Measurements from ENCODE around the gene PLEKHB2. TPM values are rescaled to one million over a fixed set of nuclear protein-coding genes. Genes with fewer than 3 reads are reported as not detected.
A peak's percentile ranks its signal among the peaks of the same experiment; 100 is the strongest.
"Not testable (repeated sequence)": the region's sequence is repeated elsewhere in the genome, so short reads cannot be mapped to it uniquely, and the experiment has no call there.

The PLEKHB2 gene
- total RNA-seq, 6 experiments from 2014 or later: 87.3 to 96.2 (median 93.6) TPM

DNA sequence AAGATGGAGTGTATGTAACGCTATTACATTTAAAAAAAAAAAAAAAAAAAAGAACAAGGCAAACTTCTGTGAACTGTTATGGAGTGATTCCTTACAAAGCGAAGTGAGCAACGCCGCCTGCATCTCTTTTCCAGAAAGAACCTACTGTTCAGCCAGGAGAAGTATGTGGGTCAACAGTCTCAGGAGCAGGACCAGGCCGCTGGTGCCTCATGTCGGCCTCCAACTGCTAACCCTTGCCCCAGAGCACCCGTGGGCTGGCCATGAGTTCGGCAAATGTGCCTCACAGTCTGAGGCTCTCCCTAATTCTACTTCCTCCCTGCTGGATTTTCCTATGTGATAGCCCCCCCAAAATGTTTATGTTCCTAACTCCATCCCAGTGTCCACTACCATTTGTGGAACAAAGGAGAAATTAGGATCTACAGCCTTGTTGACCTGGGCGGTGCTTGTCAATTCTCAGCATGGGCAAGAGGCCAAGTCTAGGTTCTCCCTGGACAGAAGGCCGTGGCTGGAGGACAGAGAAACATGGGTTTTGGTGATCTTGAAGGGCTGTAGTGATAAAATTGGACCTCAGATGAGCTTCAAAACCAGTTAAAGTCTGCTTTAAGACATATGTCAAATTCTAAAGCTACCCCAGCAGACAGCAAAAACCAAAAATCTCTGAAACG is 27.8 kb upstream of the PLEKHB2 start:
- TF ChIP-seq, protein P1, sequence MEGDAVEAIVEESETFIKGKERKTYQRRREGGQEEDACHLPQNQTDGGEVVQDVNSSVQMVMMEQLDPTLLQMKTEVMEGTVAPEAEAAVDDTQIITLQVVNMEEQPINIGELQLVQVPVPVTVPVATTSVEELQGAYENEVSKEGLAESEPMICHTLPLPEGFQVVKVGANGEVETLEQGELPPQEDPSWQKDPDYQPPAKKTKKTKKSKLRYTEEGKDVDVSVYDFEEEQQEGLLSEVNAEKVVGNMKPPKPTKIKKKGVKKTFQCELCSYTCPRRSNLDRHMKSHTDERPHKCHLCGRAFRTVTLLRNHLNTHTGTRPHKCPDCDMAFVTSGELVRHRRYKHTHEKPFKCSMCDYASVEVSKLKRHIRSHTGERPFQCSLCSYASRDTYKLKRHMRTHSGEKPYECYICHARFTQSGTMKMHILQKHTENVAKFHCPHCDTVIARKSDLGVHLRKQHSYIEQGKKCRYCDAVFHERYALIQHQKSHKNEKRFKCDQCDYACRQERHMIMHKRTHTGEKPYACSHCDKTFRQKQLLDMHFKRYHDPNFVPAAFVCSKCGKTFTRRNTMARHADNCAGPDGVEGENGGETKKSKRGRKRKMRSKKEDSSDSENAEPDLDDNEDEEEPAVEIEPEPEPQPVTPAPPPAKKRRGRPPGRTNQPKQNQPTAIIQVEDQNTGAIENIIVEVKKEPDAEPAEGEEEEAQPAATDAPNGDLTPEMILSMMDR (IDR thresholded peaks at IDR 0.05): no peak
- Mint-ChIP-seq H3K4me1 (ENCODE audit: low read depth) (no peaks in the 10 kb centered on the region; the same call in 1 of the 2 replicates), H3K27ac (no peak overlapping the region), H3K9me3 (no peaks in the 10 kb centered on the region), H3K36me3 (ENCODE audit: low read depth) (peaks cover 42% of the 10 kb centered on the region), H3K4me3 (no peak overlapping the region), H3K27me3 (ENCODE audit: insufficient read depth) (no peaks in the 10 kb centered on the region)
- DNase-seq: no peak

DNA sequence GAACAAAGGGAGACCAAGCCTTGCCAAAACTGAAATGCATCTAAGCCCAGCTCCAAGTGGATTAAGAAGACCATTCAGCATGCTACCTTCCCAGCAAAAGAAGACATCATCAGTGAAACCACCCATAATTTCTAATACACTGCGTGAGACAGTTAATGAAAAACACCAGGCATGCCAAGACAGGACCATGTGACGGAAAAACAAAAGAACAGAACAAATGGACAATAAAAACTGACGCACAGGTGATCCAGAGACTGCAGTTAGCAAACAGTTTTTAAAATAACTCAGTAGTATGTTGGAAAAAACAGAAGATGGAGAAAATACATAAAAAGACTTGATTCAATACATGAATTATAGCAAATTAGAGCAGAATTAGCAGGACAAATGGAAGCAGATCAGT is 27.2 kb upstream of the PLEKHB2 start:
- Mint-ChIP-seq H3K4me1 (ENCODE audit: low read depth) (no peaks in the 10 kb centered on the region; the same call in 1 of the 2 replicates), H3K9me3 (no peaks in the 10 kb centered on the region), H3K4me3 (no peak overlapping the region), H3K27me3 (ENCODE audit: insufficient read depth) (no peaks in the 10 kb centered on the region), H3K36me3 (ENCODE audit: low read depth) (peaks cover 42% of the 10 kb centered on the region), H3K27ac (no peak overlapping the region)
- DNase-seq: no peak
- TF ChIP-seq, protein P1 (IDR thresholded peaks at IDR 0.05): no peak

DNA sequence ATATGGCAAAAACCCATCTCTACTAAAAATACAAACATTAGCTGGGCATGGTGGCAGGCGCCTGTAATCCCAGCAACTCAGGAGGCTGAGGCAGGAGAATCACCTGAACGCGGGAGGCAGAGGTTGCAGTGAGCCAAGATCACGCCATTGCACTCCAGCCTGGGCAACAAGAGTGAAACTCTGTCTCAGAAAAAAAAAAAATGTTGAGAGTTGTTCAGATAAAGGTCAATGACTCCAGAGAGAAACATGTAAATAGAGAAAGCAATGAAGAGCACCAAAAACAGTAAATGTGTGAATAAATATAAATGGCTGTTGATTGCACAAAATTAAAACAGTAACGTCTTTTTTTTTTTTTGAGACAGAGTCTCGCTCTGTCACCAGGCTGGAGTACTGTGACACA is 25.2 kb upstream of the PLEKHB2 start:
- H3K27me3 Mint-ChIP-seq (ENCODE audit: insufficient read depth); H3K4me3 Mint-ChIP-seq; H3K4me1 Mint-ChIP-seq (ENCODE audit: low read depth); DNase-seq; H3K9me3 Mint-ChIP-seq; H3K27ac Mint-ChIP-seq: not testable (repeated sequence)
- peaks cover 48% of the 10 kb centered on the region for H3K36me3 Mint-ChIP-seq (ENCODE audit: low read depth)

DNA sequence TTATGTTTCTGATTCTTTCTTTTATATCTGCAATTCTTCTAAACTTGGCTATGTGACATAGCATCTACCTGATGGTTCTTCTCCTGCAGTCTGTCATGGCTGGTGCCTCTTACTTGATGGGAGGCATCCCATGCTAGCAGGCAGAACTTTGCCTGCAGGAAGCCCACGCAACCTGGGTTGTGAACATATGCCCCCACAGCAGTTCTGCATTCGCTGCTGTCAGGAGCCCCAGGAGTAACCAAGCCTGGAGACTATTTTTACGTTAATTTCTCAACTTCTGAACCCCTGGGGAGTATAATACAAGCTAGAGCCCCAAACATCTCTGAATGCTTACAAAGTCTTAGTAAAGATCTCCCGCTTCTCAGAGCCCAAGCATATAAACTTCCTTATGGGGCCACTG is 23.9 kb upstream of the PLEKHB2 start:
- Mint-ChIP-seq H3K27ac (no peak overlapping the region; the same call in 1 of the 2 replicates), H3K9me3 (no peaks in the 10 kb centered on the region), H3K4me1 (ENCODE audit: low read depth) (peaks cover 11% of the 10 kb centered on the region), H3K4me3 (no peak overlapping the region), H3K27me3 (ENCODE audit: insufficient read depth) (no peaks in the 10 kb centered on the region), H3K36me3 (ENCODE audit: low read depth) (peaks cover 53% of the 10 kb centered on the region)
- TF ChIP-seq, protein P1 (IDR thresholded peaks at IDR 0.05): no peak
- no peak for DNase-seq

DNA sequence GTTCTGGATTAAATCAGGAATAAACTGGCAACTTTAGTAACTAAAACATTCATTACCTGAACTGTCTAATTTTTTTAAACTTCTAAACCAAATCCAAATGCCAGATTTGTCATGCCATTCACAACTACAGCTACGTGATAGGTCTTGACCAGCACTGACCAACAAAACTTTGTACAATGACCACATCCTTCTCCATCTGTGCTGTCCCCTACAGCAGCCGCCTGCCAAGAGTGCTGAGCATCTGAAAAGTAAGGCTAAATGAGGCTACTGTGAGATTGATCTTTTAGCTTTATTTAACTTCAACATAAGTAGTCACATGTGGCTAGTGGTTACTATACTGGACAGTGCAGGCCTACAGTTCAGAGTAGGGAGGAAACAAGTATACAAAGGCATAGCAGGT is 19.5 kb upstream of the PLEKHB2 start:
- TF ChIP-seq, protein P1 (IDR thresholded peaks at IDR 0.05): no peak
- Mint-ChIP-seq H3K4me1 (ENCODE audit: low read depth) (peaks cover 13% of the 10 kb centered on the region), H3K27me3 (ENCODE audit: insufficient read depth) (no peaks in the 10 kb centered on the region), H3K9me3 (no peaks in the 10 kb centered on the region), H3K4me3 (no peak overlapping the region), H3K27ac (0 out of 2 replicates have a peak overlapping the region, but pooled peaks have one; percentile 11), H3K36me3 (ENCODE audit: low read depth) (peaks cover 39% of the 10 kb centered on the region)
- DNase-seq: no peak

DNA sequence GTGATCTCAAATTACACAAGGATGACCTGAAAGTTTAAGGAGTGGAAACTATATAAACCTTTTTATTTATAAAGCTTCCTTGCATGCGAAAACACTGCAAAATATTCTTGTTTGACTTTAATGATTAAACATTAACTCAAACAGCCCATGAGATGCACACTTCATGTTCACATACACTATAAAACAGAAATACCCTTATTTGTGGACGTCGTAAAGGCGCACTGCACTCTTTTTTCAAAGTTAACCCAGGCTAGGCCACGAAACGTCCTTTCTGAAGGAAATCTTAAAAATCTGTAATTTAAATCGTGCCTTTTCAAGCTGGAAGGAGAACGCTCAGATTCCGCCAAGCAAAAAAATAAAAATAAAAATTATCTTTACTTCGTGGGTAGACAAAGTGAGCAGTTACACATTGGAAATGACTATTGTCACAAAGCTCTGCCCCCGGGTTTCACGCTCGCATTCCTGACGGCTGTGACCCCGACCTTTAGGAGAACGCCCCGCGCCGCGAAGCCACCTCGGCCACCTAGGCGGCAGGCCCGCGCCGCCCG is 12.6 kb upstream of the PLEKHB2 start:
- Mint-ChIP-seq H3K4me1 (ENCODE audit: low read depth) (peaks cover 22% of the 10 kb centered on the region), H3K36me3 (ENCODE audit: low read depth) (peaks cover 10% of the 10 kb centered on the region), H3K27me3 (ENCODE audit: insufficient read depth) (no peaks in the 10 kb centered on the region), H3K9me3 (no peaks in the 10 kb centered on the region), H3K4me3 (peak overlapping the region; percentile 91), H3K27ac (peak overlapping the region; percentile 83)
- TF ChIP-seq, protein P1 (IDR thresholded peaks at IDR 0.05): no peak
- DNase-seq: no peak
